ENCODE measurements around the gene CILP.

GRCh38 chr15:65177901-65178300, 33.4 kb downstream of the CILP start:
- TF ChIP-seq CTCF (IDR thresholded peaks at IDR 0.05) (no peak), POLR2AphosphoS5 (IDR thresholded peaks at IDR 0.05; ENCODE audit: low read depth, low read length) (no peak)
